K562 (cell line): ENCODE measurements around the gene HMGN1. TPM values are rescaled to one million over a fixed set of nuclear protein-coding genes. Genes with fewer than 3 reads are reported as not detected.

ENCODE experiments used
- ATF3 ChIP-seq, 2 experiments: fragments of 450-650 bp in 1 of 2; sonication (generic) in 1 of 2; formaldehyde crosslinking in 1 of 2; IDR thresholded peaks in 1 of 2; conservative IDR thresholded peaks in 1 of 2; 2 replicates each; pipeline versions ENCODE4 v1.6.1 to v1.8.1; 2016 to 2023; ENCODE audit warnings: mild to moderate bottlenecking in 2 of 2, moderate library complexity in 2 of 2, inconsistent platforms in 1 of 2, missing genetic modification reagents in 1 of 2
- ATF4 ChIP-seq: fragments of 450-650 bp; formaldehyde crosslinking; IDR thresholded peaks from 2 replicates; pipeline ENCODE4 v1.4.0; 2022; ENCODE audit warnings: mild to moderate bottlenecking, moderate library complexity
- CBFB ChIP-seq: sonication (generic); formaldehyde crosslinking; IDR thresholded peaks from 2 replicates; pipeline ENCODE4 v1.4.0; 2020; ENCODE audit warnings: mild to moderate bottlenecking, missing genetic modification reagents
- CTBP1 ChIP-seq: fragments of 450-650 bp; IDR thresholded peaks from 2 replicates; pipeline ENCODE4 v1.6.1; 2016; ENCODE audit warnings: borderline replicate concordance
- DIDO1 ChIP-seq: fragments of 450-650 bp; IDR thresholded peaks from 2 replicates; pipeline ENCODE4 v1.6.1; 2016; ENCODE audit warnings: low read depth, missing biosample characterization, missing genetic modification characterization
- E2F3 ChIP-seq: fragments of 250-450 bp; sonication (Bioruptor Pico); IDR thresholded peaks from 2 replicates; pipeline ENCODE4 v1.4.0; 2020; ENCODE audit warnings: mild to moderate bottlenecking
- FOXO4 ChIP-seq: fragments of 450-650 bp; formaldehyde crosslinking; IDR thresholded peaks from 2 replicates; pipeline ENCODE4 v1.4.0; 2020; ENCODE audit warnings: mild to moderate bottlenecking, moderate library complexity
- HDAC1 ChIP-seq, 2 experiments: fragments of 450-650 bp; IDR thresholded peaks; 2 replicates each; pipeline ENCODE4 v1.6.1; 2016 to 2017; ENCODE audit warnings: inconsistent platforms in 1 of 2, mild to moderate bottlenecking in 1 of 2, moderate library complexity in 1 of 2
- HDAC2 ChIP-seq: fragments of 450-650 bp; IDR thresholded peaks from 2 replicates; pipeline ENCODE4 v1.6.1; 2016; ENCODE audit warnings: mild to moderate bottlenecking
- LEF1 ChIP-seq: fragments of 450-650 bp; IDR thresholded peaks from 2 replicates; pipeline ENCODE4 v1.6.1; 2016; ENCODE audit warnings: mild to moderate bottlenecking
- MAFF ChIP-seq: IDR thresholded peaks from 2 replicates; pipeline ENCODE4 v1.6.1; 2012; ENCODE audit warnings: low read length, improper control_type of control experiment
- MIER1 ChIP-seq: fragments of 450-650 bp; IDR thresholded peaks from 2 replicates; pipeline ENCODE4 v1.6.1; 2016; ENCODE audit warnings: antibody characterized with exemption, mild to moderate bottlenecking, low read depth
- NBN ChIP-seq: fragments of 450-650 bp; IDR thresholded peaks from 2 replicates; pipeline ENCODE4 v1.6.1; 2016; ENCODE audit warnings: low read depth, mild to moderate bottlenecking
- NKRF ChIP-seq: fragments of 450-650 bp; IDR thresholded peaks from 2 replicates; pipeline ENCODE4 v1.6.1; 2016; ENCODE audit warnings: borderline replicate concordance
- NR3C1 ChIP-seq: sonication (generic); formaldehyde crosslinking; IDR thresholded peaks from 2 replicates; pipeline ENCODE4 v1.8.1; 2022; ENCODE audit warnings: missing genetic modification reagents
- PKNOX1 ChIP-seq: fragments of 450-650 bp; IDR thresholded peaks from 2 replicates; pipeline ENCODE4 v1.6.1; 2016
- POLR2A ChIP-seq: fragments of 450-650 bp; conservative IDR thresholded peaks from 2 replicates; pipeline ENCODE4 v1.6.1; 2016
- RBM39 ChIP-seq: fragments of 200-400 bp; formaldehyde crosslinking; optimal IDR thresholded peaks from 2 replicates; pipeline ENCODE3; 2018; ENCODE audit warnings: low read depth, low read length
- SNRNP70 ChIP-seq: fragments of 200-400 bp; formaldehyde crosslinking; optimal IDR thresholded peaks from 2 replicates; pipeline ENCODE3; 2017; ENCODE audit warnings: low read depth, low read length
- TFAM ChIP-seq: fragments of 250-450 bp; sonication (Bioruptor Pico); conservative IDR thresholded peaks from 2 replicates; pipeline ENCODE4 v1.5.0; 2021; ENCODE audit warnings: mild to moderate bottlenecking, moderate library complexity
- TRIM24 ChIP-seq, 2 experiments: fragments of 450-650 bp; IDR thresholded peaks; 2 replicates each; pipeline ENCODE4 v1.6.1; 2016
- YY1 ChIP-seq, 3 experiments: IDR thresholded peaks; 2 replicates each; pipeline ENCODE4 v1.6.1; 2011; ENCODE audit warnings: low read length in 2 of 3, mild to moderate bottlenecking in 2 of 3, moderate library complexity in 2 of 3, borderline replicate concordance in 1 of 3, control low read depth in 1 of 3, low read depth in 1 of 3; ENCODE audit not compliant: insufficient read depth in 3 of 3, insufficient replicate concordance in 2 of 3, control insufficient read depth in 1 of 3, insufficient read length in 1 of 3; ENCODE audit errors: extremely low read depth in 1 of 3
- ZNF134 ChIP-seq: fragments of 250-450 bp; sonication (Bioruptor Pico); conservative IDR thresholded peaks from 2 replicates; pipeline ENCODE4 v1.4.0; 2020
- polyA plus RNA-seq, 8 experiments: library from polyadenylated mRNA; depleted of rRNA in 4 of 8; stranded (reverse) in 5 of 8; unstranded in 3 of 8; fragments of >200 nt; fragmentation: Nextera tagmentation in 2 of 8; fragmentation: Illumina TruSeq in 1 of 8; extraction: Ambion mirVana in 2 of 8; extraction: Trizol in 1 of 8; gene quantifications; 2 replicates each; pipeline versions ENCODE4 v1.2.1 to v1.2.3, GENCODE V29; 2011 to 2014; ENCODE audit warnings: inconsistent platforms in 1 of 8, missing spikeins in 1 of 8
- total RNA-seq, 7 experiments: library from RNA; depleted of rRNA in 6 of 7; stranded (reverse); fragments of >200 nt in 6 of 7; fragmentation: Illumina TruSeq in 2 of 7; extraction: Trizol in 2 of 7; gene quantifications; 2 replicates each; pipeline versions ENCODE4 v1.2.1 to v1.2.3, GENCODE V29; 2011 to 2021; ENCODE audit warnings: low replicate concordance in 1 of 7

HMGN1 gene
- total and polyA plus RNA-seq, 9 of the 15 experiments (the other 6 are each of a cell fraction or from before 2014, with no cell fraction given) = 124 to 626 (median 498) TPM

- TF ChIP-seq FOXO4 (CRISPR knock-in tag) = no peak
- peak in 1 of 2 experiments; percentile 39; a peak in 2 of 4 replicates for TF ChIP-seq TRIM24 (IDR thresholded peaks at IDR 0.05)
- TF ChIP-seq E2F3 (CRISPR knock-in tag) = 0 out of 2 replicates have a peak, but pooled peaks have one; percentile 17
- TF ChIP-seq CBFB (CRISPR knock-in tag) = no peak
- no peak for TF ChIP-seq RBM39
- TF ChIP-seq MAFF = peak; percentile 92
- peak in 1 of 2 experiments; percentile 44; a peak in 1 of 4 replicates for TF ChIP-seq HDAC1 (IDR thresholded peaks at IDR 0.05)
- TF ChIP-seq NKRF = 0 out of 2 replicates have a peak, but pooled peaks have one; percentile 20
- TF ChIP-seq MIER1 = no peak
- TF ChIP-seq PKNOX1 = 0 out of 2 replicates have a peak, but pooled peaks have one; percentile 49
- TF ChIP-seq ATF3 (IDR thresholded peaks at IDR 0.05) = peak; percentile 10; the same call in 1 of the 2 replicates
- no peak for TF ChIP-seq ATF3 (CRISPR knock-in tag; conservative IDR thresholded peaks at IDR 0.05)
- no peak for TF ChIP-seq DIDO1 (tag)
- TF ChIP-seq HDAC2 = 0 out of 2 replicates have a peak, but pooled peaks have one; percentile 21
- TF ChIP-seq NR3C1 (CRISPR knock-in tag) = no peak
- TF ChIP-seq LEF1 = peak; percentile 82
- TF ChIP-seq YY1 (IDR thresholded peaks at IDR 0.05; ENCODE audit: borderline replicate concordance in 1 of 3, control insufficient read depth in 1 of 3, extremely low read depth in 1 of 3, insufficient read depth in 3 of 3, insufficient read length in 1 of 3, insufficient replicate concordance in 2 of 3, low read depth in 1 of 3, low read length in 2 of 3) = peak in 1 of 3 experiments; percentile 33
- TF ChIP-seq ZNF134 (CRISPR knock-in tag) = 0 out of 2 replicates have a peak, but pooled peaks have one; percentile 32
- peak; percentile 26; the same call in 1 of the 2 replicates for TF ChIP-seq NBN
- TF ChIP-seq POLR2A = 0 out of 2 replicates have a peak, but pooled peaks have one; percentile 29
- TF ChIP-seq CTBP1 = peak; percentile 37; the same call in 1 of the 2 replicates
- TF ChIP-seq SNRNP70 = no peak
- no peak for TF ChIP-seq TFAM (CRISPR knock-in tag)
- 0 out of 2 replicates have a peak, but pooled peaks have one; percentile 22 for TF ChIP-seq ATF4 (CRISPR knock-in tag)
Measured at GRCh38 chr21:39319814-39320332, 29.0 kb downstream of the HMGN1 start (continued).
